WTC11 (cell line): ENCODE measurements around the gene RAMP1.

Experiments used
- ZNF263 ChIP-seq: sonication (generic); formaldehyde crosslinking; IDR thresholded peaks from 2 replicates; pipeline ENCODE4 v1.8.1; 2022; ENCODE audit warnings: low read depth, mild to moderate bottlenecking, moderate library complexity, missing genetic modification reagents
- TF ChIP-seq, protein P1 (sequence below): sonication (generic); formaldehyde crosslinking; IDR thresholded peaks from 2 replicates; pipeline ENCODE4 v1.8.0; 2022; ENCODE audit warnings: mild to moderate bottlenecking, missing genetic modification reagents

GRCh38 chr2:237901932-237902850, 42.8 kb downstream of the RAMP1 start:
- peak; percentile 91 for TF ChIP-seq ZNF263 (CRISPR knock-in tag)
- TF ChIP-seq, protein P1, sequence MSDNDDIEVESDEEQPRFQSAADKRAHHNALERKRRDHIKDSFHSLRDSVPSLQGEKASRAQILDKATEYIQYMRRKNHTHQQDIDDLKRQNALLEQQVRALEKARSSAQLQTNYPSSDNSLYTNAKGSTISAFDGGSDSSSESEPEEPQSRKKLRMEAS (CRISPR knock-in tag) = no peak
